HEK293 (cell line): ENCODE measurements around the gene PDSS2.

Source experiments
- CTCF ChIA-PET: fragments of 350-600 bp; formaldehyde crosslinking; extraction: SDS; loops from one replicate; lab custom pipeline; 2021; ENCODE audit warnings: antibody characterized with exemption; lab: Yijun Ruan, JAX
- POLR2A ChIA-PET: fragments of 300-600 bp; formaldehyde crosslinking; extraction: SDS; loops from one replicate; lab custom pipeline; 2020; ENCODE audit warnings: antibody characterized with exemption, inconsistent platforms; lab: Yijun Ruan, JAX
- H3K27ac ChIP-seq: fragments of 200-500 bp; sonication (Bioruptor generic); 2 replicates; pipeline ENCODE4 v1.5.1; 2014; ENCODE audit warnings: low read depth, low read length, control low read depth, inconsistent platforms; ENCODE audit errors: extremely low read depth
- H3K36me3 ChIP-seq, 2 experiments: fragments of 200-500 bp in 1 of 2; sonication (Bioruptor generic) in 1 of 2; 1 replicate in 1 of 2; 2 replicates in 1 of 2; pipeline ENCODE4 v1.5.1; 2014 to 2017; ENCODE audit warnings: inconsistent platforms in 2 of 2, low read length in 2 of 2; ENCODE audit not compliant: control insufficient read depth in 2 of 2, insufficient read depth in 1 of 2
- H3K4me1 ChIP-seq: fragments of 200-500 bp; sonication (Bioruptor generic); 2 replicates; pipeline ENCODE4 v1.5.1; 2014; ENCODE audit warnings: mild to moderate bottlenecking, low read length, inconsistent platforms; ENCODE audit not compliant: control insufficient read depth, insufficient read depth
- H3K4me3 ChIP-seq: 2 replicates; pipeline ENCODE4 v1.5.1; 2011; ENCODE audit warnings: low read depth, mild to moderate bottlenecking, control low read depth, low read length, moderate library complexity
- H3K9me3 ChIP-seq: fragments of 200-500 bp; sonication (Bioruptor generic); 2 replicates; pipeline ENCODE4 v1.5.1; 2014; ENCODE audit warnings: low read depth, low read length, inconsistent platforms; ENCODE audit not compliant: control insufficient read depth, insufficient read depth
- BCL6B ChIP-seq: fragments of 450-650 bp; formaldehyde crosslinking; IDR thresholded peaks from 2 replicates; pipeline ENCODE4 v1.5.1; 2017; ENCODE audit warnings: missing biosample characterization, missing genetic modification characterization
- HOXC10 ChIP-seq: sonication (generic); formaldehyde crosslinking; IDR thresholded peaks from 2 replicates; pipeline ENCODE4 v1.8.1; 2023; ENCODE audit warnings: mild to moderate bottlenecking, missing genetic modification reagents
- MYNN ChIP-seq: fragments of 450-650 bp; formaldehyde crosslinking; IDR thresholded peaks from 2 replicates; pipeline ENCODE4 v1.5.1; 2016; ENCODE audit warnings: missing biosample characterization, missing genetic modification characterization, borderline replicate concordance
- OSR2 ChIP-seq: fragments of 450-650 bp; formaldehyde crosslinking; IDR thresholded peaks from 2 replicates; pipeline ENCODE4 v1.5.1; 2016; ENCODE audit warnings: missing biosample characterization, missing genetic modification characterization
- PRDM10 ChIP-seq: fragments of 450-650 bp; formaldehyde crosslinking; IDR thresholded peaks from 2 replicates; pipeline ENCODE4 v1.5.1; 2016; ENCODE audit warnings: missing biosample characterization, missing genetic modification characterization
- PRDM6 ChIP-seq: fragments of 450-650 bp; formaldehyde crosslinking; IDR thresholded peaks from 2 replicates; pipeline ENCODE4 v1.5.1; 2017; ENCODE audit warnings: missing biosample characterization, missing genetic modification characterization
- SETDB1 ChIP-seq: IDR thresholded peaks from one replicate; pipeline ENCODE4 v1.6.1; 2017; ENCODE audit warnings: mild to moderate bottlenecking, low read length, moderate library complexity, mixed read lengths; ENCODE audit not compliant: insufficient read length
- SP3 ChIP-seq: fragments of 450-650 bp; formaldehyde crosslinking; IDR thresholded peaks from 2 replicates; pipeline ENCODE4 v1.5.1; 2016; ENCODE audit warnings: missing biosample characterization, missing genetic modification characterization
- TCF7L2 ChIP-seq: IDR thresholded peaks from 2 replicates; pipeline ENCODE4 v1.6.1; 2011; ENCODE audit warnings: low read depth, mild to moderate bottlenecking, inconsistent platforms, low read length, moderate library complexity, borderline replicate concordance
- ZBTB11 ChIP-seq: fragments of 450-650 bp; formaldehyde crosslinking; conservative IDR thresholded peaks from 2 replicates; pipeline ENCODE4 v1.5.1; 2016; ENCODE audit warnings: low read depth, missing biosample characterization, missing genetic modification characterization
- ZBTB8A ChIP-seq: fragments of 450-650 bp; formaldehyde crosslinking; IDR thresholded peaks from 2 replicates; pipeline ENCODE4 v1.5.1; 2016; ENCODE audit warnings: missing biosample characterization, missing genetic modification characterization
- ZNF121 ChIP-seq: fragments of 450-650 bp; formaldehyde crosslinking; IDR thresholded peaks from 2 replicates; pipeline ENCODE4 v1.5.1; 2016; ENCODE audit warnings: missing biosample characterization, missing genetic modification characterization
- ZNF18 ChIP-seq: fragments of 450-650 bp; formaldehyde crosslinking; IDR thresholded peaks from 2 replicates; pipeline ENCODE4 v1.5.1; 2016; ENCODE audit warnings: missing biosample characterization, missing genetic modification characterization
- ZNF2 ChIP-seq: fragments of 450-650 bp; formaldehyde crosslinking; IDR thresholded peaks from 2 replicates; pipeline ENCODE4 v1.5.1; 2016; ENCODE audit warnings: missing biosample characterization, missing genetic modification characterization
- ZNF37A ChIP-seq: fragments of 450-650 bp; IDR thresholded peaks from 2 replicates; pipeline ENCODE4 v1.5.1; 2018; ENCODE audit warnings: missing biosample characterization, missing genetic modification characterization
- ZNF398 ChIP-seq: fragments of 450-650 bp; formaldehyde crosslinking; IDR thresholded peaks from 2 replicates; pipeline ENCODE4 v1.5.1; 2017; ENCODE audit warnings: missing biosample characterization, missing genetic modification characterization
- ZNF514 ChIP-seq: fragments of 450-650 bp; formaldehyde crosslinking; IDR thresholded peaks from 2 replicates; pipeline ENCODE4 v1.5.1; 2016; ENCODE audit warnings: missing biosample characterization, missing genetic modification characterization
- ZNF549 ChIP-seq: fragments of 450-650 bp; IDR thresholded peaks from 2 replicates; pipeline ENCODE4 v1.5.1; 2018; ENCODE audit warnings: missing biosample characterization, missing genetic modification characterization, mild to moderate bottlenecking, inconsistent platforms, moderate library complexity
- ZNF596 ChIP-seq: fragments of 450-650 bp; IDR thresholded peaks from 2 replicates; pipeline ENCODE4 v1.5.0; 2018; ENCODE audit warnings: missing biosample characterization, mild to moderate bottlenecking, missing genetic modification characterization, moderate library complexity
- ZNF654 ChIP-seq: fragments of 450-650 bp; formaldehyde crosslinking; IDR thresholded peaks from 2 replicates; pipeline ENCODE4 v1.5.1; 2016; ENCODE audit warnings: low read depth, missing biosample characterization, missing genetic modification characterization
- ZNF785 ChIP-seq: fragments of 450-650 bp; formaldehyde crosslinking; IDR thresholded peaks from 2 replicates; pipeline ENCODE4 v1.5.1; 2016; ENCODE audit warnings: missing biosample characterization, missing genetic modification characterization
- ZSCAN30 ChIP-seq: fragments of 450-650 bp; IDR thresholded peaks from 2 replicates; pipeline ENCODE4 v1.5.1; 2018; ENCODE audit warnings: missing biosample characterization, mild to moderate bottlenecking, missing genetic modification characterization, moderate library complexity
- ZSCAN5A ChIP-seq: fragments of 450-650 bp; formaldehyde crosslinking; IDR thresholded peaks from 2 replicates; pipeline ENCODE4 v1.5.1; 2016; ENCODE audit warnings: missing biosample characterization, missing genetic modification characterization

The PDSS2 gene

GRCh38 chr6:107470364-107470763, 11.0 kb upstream of the PDSS2 start:
- H3K36me3 ChIP-seq, result no peaks in the 10 kb centered on the region
- POLR2A ChIA-PET, result interaction anchor here (1.5 to 2.8 kb wide), 2 partner anchors 11 to 23 kb away, joined by 3 to 10 read pairs; partner anchors contain the start of gene PDSS2
- CTCF ChIA-PET, result interaction anchor here (0.6 to 2.8 kb wide), 4 partner anchors 11 to 338 kb away, joined by 3 to 13 read pairs (median 4); partner anchors contain the start of gene PDSS2
- H3K27ac ChIP-seq, result no peak overlapping the region
- H3K9me3 ChIP-seq, result no peaks in the 10 kb centered on the region
- H3K4me3 ChIP-seq, result no peak overlapping the region
- peaks cover 7% of the 10 kb centered on the region; the same call in 1 of the 2 replicates for H3K4me1 ChIP-seq
- TF ChIP-seq BCL6B (tag by site-specific recombination), result peak; percentile 76; the same call in 1 of the 2 replicates
- peak; percentile 47; the same call in 1 of the 2 replicates for TF ChIP-seq PRDM6 (tag by site-specific recombination)
- peak; percentile 38; the same call in 1 of the 2 replicates for TF ChIP-seq TCF7L2
- no peak for TF ChIP-seq SP3
- TF ChIP-seq ZNF549 (tag by site-specific recombination), result no peak
- no peak for TF ChIP-seq ZNF398 (tag by site-specific recombination)
- no peak for TF ChIP-seq ZNF596 (tag by site-specific recombination)
- no peak for TF ChIP-seq ZSCAN30 (tag by site-specific recombination)
- TF ChIP-seq ZNF18 (tag by site-specific recombination), result no peak
- no peak for TF ChIP-seq ZSCAN5A (tag by site-specific recombination)
- TF ChIP-seq ZNF37A, result no peak
- no peak for TF ChIP-seq ZBTB8A (tag by site-specific recombination)
- no peak for TF ChIP-seq HOXC10 (CRISPR knock-in tag)
- TF ChIP-seq ZNF514, result no peak
- TF ChIP-seq ZNF2, result no peak
- peak; percentile 41; the same call in 1 of the 2 replicates for TF ChIP-seq OSR2 (tag by site-specific recombination)
- TF ChIP-seq MYNN (tag by site-specific recombination), result no peak
- TF ChIP-seq ZNF654 (tag by site-specific recombination), result no peak
- no peak for TF ChIP-seq SETDB1
- no peak for TF ChIP-seq ZBTB11 (tag by site-specific recombination)
- no peak for TF ChIP-seq ZNF785 (tag by site-specific recombination)
- TF ChIP-seq PRDM10 (tag by site-specific recombination), result no peak
- TF ChIP-seq ZNF121 (tag by site-specific recombination), result no peak
